ENCODE data around the gene ITGA2. TPM values are rescaled to one million over a fixed set of nuclear protein-coding genes. Genes with fewer than 3 reads are reported as not detected.

ITGA2 gene
- total RNA-seq, 4 donors from 2014 or later, result 2.0 to 6.0 (median 3.1) TPM

- Histone ChIP-seq H3K9me3 (no peaks in the 10 kb centered on the region), H3K36me3 (no peaks in the 10 kb centered on the region), H3K4me1 (peaks cover 0 to 7% of the 10 kb centered on the region in 2 donors), H3K27me3 (no peaks in the 10 kb centered on the region), H3K4me3 (replicated peaks in 1 of 3) (no peak overlapping the region), H3K27ac (no peak overlapping the region)
- DNase-seq, result no peak
- WGBS, 2 donors, result 77 to 80% methylated on average over 9 of the region's 9 CpGs
- TF ChIP-seq CTCF (IDR thresholded peaks at IDR 0.05), result no peak
- TF ChIP-seq POLR2A (IDR thresholded peaks at IDR 0.05), result no peak
- intact Hi-C loops (cut with DNase I), result no loop called here
Observed at GRCh38 chr5:53113947-53114346, 124.8 kb downstream of the ITGA2 start.

- Histone ChIP-seq H3K27me3 (no peaks in the 10 kb centered on the region), H3K9me3 (no peaks in the 10 kb centered on the region), H3K4me3 (replicated peaks in 1 of 3) (no peak overlapping the region), H3K27ac (no peak overlapping the region), H3K4me1 (peaks cover 0 to 7% of the 10 kb centered on the region in 2 donors), H3K36me3 (no peaks in the 10 kb centered on the region)
- no peak for DNase-seq
- intact Hi-C loops (cut with DNase I), result no loop called here
- peak in 1 of 6 experiments; percentile 12 for TF ChIP-seq CTCF (IDR thresholded peaks at IDR 0.05)
- TF ChIP-seq POLR2A (IDR thresholded peaks at IDR 0.05), result no peak
Observed at GRCh38 chr5:53114988-53115387, 125.8 kb downstream of the ITGA2 start.

- TF ChIP-seq CTCF (IDR thresholded peaks at IDR 0.05) (no peak), POLR2A (IDR thresholded peaks at IDR 0.05) (no peak)
- H3K27ac ChIP-seq, result no peak overlapping the region
- 83 to 85% methylated on average over 1 of the region's 1 CpG for WGBS, 2 donors
- no peak overlapping the region for H3K4me3 ChIP-seq (replicated peaks in 1 of 3)
- no peaks in the 10 kb centered on the region for H3K27me3 ChIP-seq
- intact Hi-C loops (cut with DNase I), result no loop called here
- no peak for DNase-seq
- no peaks in the 10 kb centered on the region for H3K36me3 ChIP-seq
- no peaks in the 10 kb centered on the region for H3K4me1 ChIP-seq
- H3K9me3 ChIP-seq, result no peaks in the 10 kb centered on the region
Observed at GRCh38 chr5:53116597-53116996, 127.4 kb downstream of the ITGA2 start.

GRCh38 chr5:53118879-53119278, 129.7 kb downstream of the ITGA2 start:
- Histone ChIP-seq H3K27ac (no peak overlapping the region), H3K9me3 (no peaks in the 10 kb centered on the region), H3K36me3 (no peaks in the 10 kb centered on the region), H3K27me3 (no peaks in the 10 kb centered on the region), H3K4me3 (replicated peaks in 1 of 3) (no peak overlapping the region), H3K4me1 (no peaks in the 10 kb centered on the region)
- intact Hi-C loops (cut with DNase I), result no loop called here
- 83 to 96% methylated on average over 5 of the region's 5 CpGs for WGBS, 2 donors
- no peak for DNase-seq
- TF ChIP-seq POLR2A (IDR thresholded peaks at IDR 0.05) (no peak), CTCF (IDR thresholded peaks at IDR 0.05) (no peak)

- H3K27ac ChIP-seq, result no peak overlapping the region
- WGBS, 2 donors, result 93 to 95% methylated on average over 1 of the region's 1 CpG
- DNase-seq, result no peak
- H3K36me3 ChIP-seq, result no peaks in the 10 kb centered on the region
- intact Hi-C loops (cut with DNase I), result no loop called here
- H3K4me1 ChIP-seq, result no peaks in the 10 kb centered on the region
- H3K27me3 ChIP-seq, result no peaks in the 10 kb centered on the region
- TF ChIP-seq CTCF (IDR thresholded peaks at IDR 0.05), result no peak
- TF ChIP-seq POLR2A (IDR thresholded peaks at IDR 0.05), result no peak
- no peak overlapping the region for H3K4me3 ChIP-seq (replicated peaks in 1 of 3)
- H3K9me3 ChIP-seq, result no peaks in the 10 kb centered on the region
Observed at GRCh38 chr5:53120165-53120564, 131.0 kb downstream of the ITGA2 start.

All from thyroid gland (tissue), 4 donors.